ENCODE results near the gene SERPINB10. TPM values are rescaled to one million over a fixed set of nuclear protein-coding genes. Genes with fewer than 3 reads are reported as not detected.

Gene SERPINB10
- total RNA-seq, 1 experiment from 2014 or later: not detected

DNA sequence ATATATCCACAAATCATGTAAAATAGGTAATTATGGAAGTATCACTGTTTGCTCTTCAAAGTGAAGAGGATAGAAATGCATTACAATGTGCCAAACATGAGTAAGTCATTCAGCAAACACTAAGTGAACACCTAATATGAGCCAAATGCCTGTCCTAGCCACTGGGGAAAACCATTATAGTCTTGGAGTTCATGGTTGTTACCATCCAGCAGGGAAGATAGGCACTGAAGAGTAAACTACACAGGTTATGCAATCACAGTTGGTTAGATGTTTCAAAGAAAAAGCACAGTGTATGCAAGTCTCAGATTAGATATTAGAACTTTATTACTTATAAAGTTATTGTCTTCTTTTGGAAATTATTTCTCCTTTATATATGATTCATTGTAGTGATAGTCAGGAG is 24.1 kb upstream of the SERPINB10 start:
- CTCF ChIA-PET: no interaction called here
- no peaks in the 10 kb centered on the region for H4K20me1 ChIP-seq (ENCODE audit: insufficient read depth)
- no peak overlapping the region for H3K4me2 ChIP-seq
- no peaks in the 10 kb centered on the region for H3K27me3 ChIP-seq (ENCODE audit: insufficient read depth, low read depth)
- H3K4me3 ChIP-seq: no peak overlapping the region
- BruUV-seq (replicated peaks): no TSS peak
- H3K27ac ChIP-seq: peak overlapping the region; percentile 54; the same call in 1 of the 2 replicates
- peak in 1 of 2 experiments; percentile 36 for DNase-seq
- H3K9me3 ChIP-seq (ENCODE audit: insufficient read depth, low read depth): no peaks in the 10 kb centered on the region
- POLR2A ChIA-PET (ENCODE audit: unreplicated experiment): interaction anchor here (0.8 kb wide), 1 partner anchor 87 kb away, joined by 3 read pairs; no protein-coding TSS in a partner anchor
- no peaks in the 10 kb centered on the region for H3K9me2 ChIP-seq (ENCODE audit: insufficient read depth)
- no peaks in the 10 kb centered on the region for H3K36me3 ChIP-seq (ENCODE audit: low read depth)
- H3F3A ChIP-seq (ENCODE audit: insufficient read depth, low read depth): no peaks in the 10 kb centered on the region
- no peak for TF ChIP-seq CTCF (conservative IDR thresholded peaks at IDR 0.05)
- TF ChIP-seq EZH2 (IDR thresholded peaks at IDR 0.05; ENCODE audit: low read depth): no peak
- intact Hi-C loops (cut with micrococcal nuclease; ENCODE audit: unreplicated experiment): no loop called here
- H3K4me1 ChIP-seq (replicated peaks; ENCODE audit: insufficient read depth): peaks cover 14% of the 10 kb centered on the region; the same call in 1 of the 2 replicates
- H3K79me2 ChIP-seq (ENCODE audit: low read depth): no peaks in the 10 kb centered on the region
- H2AFZ ChIP-seq: no peak overlapping the region

DNA sequence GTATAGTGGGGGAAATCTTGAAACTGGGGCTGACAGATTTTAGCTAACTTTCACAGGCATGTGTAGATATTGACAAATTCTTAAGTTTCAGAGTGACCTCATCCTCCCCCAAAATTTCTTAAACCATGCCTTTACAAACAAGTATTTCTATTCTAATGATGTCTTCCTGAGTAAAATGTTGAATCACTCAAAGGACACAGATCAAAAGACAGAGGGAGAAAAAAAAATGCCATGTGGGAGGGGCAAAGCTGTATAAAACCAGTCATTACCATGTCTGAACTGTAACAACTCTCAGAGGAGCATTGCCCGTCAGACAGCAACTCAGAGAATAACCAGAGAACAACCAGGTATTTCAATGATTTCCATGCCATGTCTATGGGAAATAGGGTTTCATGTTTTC is 20.3 kb upstream of the SERPINB10 start, which contains the start of gene SERPINB2:
Gene SERPINB2 (plus strand): TSS at position 282 of the 400 bp plus-strand sequence. CDS start 3,740 bp downstream, outside the sequence.
- Histone ChIP-seq H3K9me2 (ENCODE audit: insufficient read depth) (no peaks in the 10 kb centered on the region), H3K79me2 (ENCODE audit: low read depth) (no peaks in the 10 kb centered on the region), H3K4me2 (no peak within 1 kb of the TSS), H3K27me3 (ENCODE audit: insufficient read depth, low read depth) (no peaks in the 10 kb centered on the region), H4K20me1 (ENCODE audit: insufficient read depth) (no peaks in the 10 kb centered on the region), H3K27ac (no peak within 1 kb of the TSS), H3K4me3 (no peak within 1 kb of the TSS), H3K4me1 (replicated peaks; ENCODE audit: insufficient read depth) (peaks cover 12% of the 10 kb centered on the region; the same call in 1 of the 2 replicates), H3K36me3 (ENCODE audit: low read depth) (no peaks in the 10 kb centered on the region), H3K9me3 (ENCODE audit: insufficient read depth, low read depth) (no peaks in the 10 kb centered on the region), H2AFZ (no peak within 1 kb of the TSS; the same call in 1 of the 2 replicates), H3F3A (ENCODE audit: insufficient read depth, low read depth) (no peaks in the 10 kb centered on the region)
- ChIA-PET CTCF (interaction anchor here (0.6 kb wide), 1 partner anchor 94 kb away, joined by 6 read pairs; no protein-coding TSS in a partner anchor), POLR2A (ENCODE audit: unreplicated experiment) (interaction anchor here (0.7 kb wide), 1 partner anchor 215 kb away, joined by 7 read pairs; no protein-coding TSS in a partner anchor)
- BruUV-seq (replicated peaks): no TSS peak
- intact Hi-C loops (cut with micrococcal nuclease; ENCODE audit: unreplicated experiment): no loop called here
- no peak for TF ChIP-seq EZH2 (IDR thresholded peaks at IDR 0.05; ENCODE audit: low read depth)
- no peak for TF ChIP-seq CTCF (conservative IDR thresholded peaks at IDR 0.05)
- DNase-seq: no peak

- H3K9me3 ChIP-seq (ENCODE audit: insufficient read depth, low read depth): no peaks in the 10 kb centered on the region
- H3F3A ChIP-seq (ENCODE audit: insufficient read depth, low read depth): no peaks in the 10 kb centered on the region
- H3K27me3 ChIP-seq (ENCODE audit: insufficient read depth, low read depth): no peaks in the 10 kb centered on the region
- POLR2A ChIA-PET (ENCODE audit: unreplicated experiment): no interaction called here
- H3K9me2 ChIP-seq (ENCODE audit: insufficient read depth): no peaks in the 10 kb centered on the region
- no peak overlapping the region for H3K27ac ChIP-seq
- no peak for DNase-seq
- no TSS peak for BruUV-seq (replicated peaks)
- intact Hi-C loops (cut with micrococcal nuclease; ENCODE audit: unreplicated experiment): no loop called here
- H3K36me3 ChIP-seq (ENCODE audit: low read depth): no peaks in the 10 kb centered on the region
- no peaks in the 10 kb centered on the region for H3K79me2 ChIP-seq (ENCODE audit: low read depth)
- CTCF ChIA-PET: no interaction called here
- H3K4me2 ChIP-seq: no peak overlapping the region
- H2AFZ ChIP-seq: no peak overlapping the region
- H4K20me1 ChIP-seq (ENCODE audit: insufficient read depth): no peaks in the 10 kb centered on the region
- H3K4me1 ChIP-seq (replicated peaks; ENCODE audit: insufficient read depth): no peaks in the 10 kb centered on the region
- no peak for TF ChIP-seq CTCF (conservative IDR thresholded peaks at IDR 0.05)
- TF ChIP-seq EZH2 (IDR thresholded peaks at IDR 0.05; ENCODE audit: low read depth): no peak
- no peak overlapping the region for H3K4me3 ChIP-seq
Observed at GRCh38 chr18:63888470-63889190, 19.1 kb upstream of the SERPINB10 start.
